HG03442 (cell line): ENCODE results near the gene ASPSCR1.

Source experiments
- ATAC-seq: cut with Tn5 transposase; IDR thresholded peaks from one replicate; pipeline ENCODE4 v1.9.1; 2021; ENCODE audit warnings: mild to moderate bottlenecking, moderate library complexity; ENCODE audit not compliant: unreplicated experiment

The ASPSCR1 gene

GRCh38 chr17:82053130-82053529 lies 75.7 kb downstream of the ASPSCR1 start:
- no peak for ATAC-seq

- no peak for ATAC-seq
These were observed 76.3 kb downstream of the ASPSCR1 start for GRCh38 chr17:82053556-82054263.

- no peak for ATAC-seq
These were observed 77.1 kb downstream of the ASPSCR1 start for GRCh38 chr17:82054351-82055022.

- ATAC-seq = no peak
These were observed 77.9 kb downstream of the ASPSCR1 start for GRCh38 chr17:82055023-82055964.

- no peak for ATAC-seq
These were observed 78.7 kb downstream of the ASPSCR1 start for GRCh38 chr17:82055965-82056728.

GRCh38 chr17:82056729-82057621 lies 79.5 kb downstream of the ASPSCR1 start:
- no peak for ATAC-seq

GRCh38 chr17:82058230-82058854 lies 80.9 kb downstream of the ASPSCR1 start:
- ATAC-seq = no peak

GRCh38 chr17:82058855-82059249 lies 81.4 kb downstream of the ASPSCR1 start:
- ATAC-seq = no peak

- no peak for ATAC-seq
These were observed 82.0 kb downstream of the ASPSCR1 start for GRCh38 chr17:82059272-82060000.

GRCh38 chr17:82060001-82060380 lies 82.6 kb downstream of the ASPSCR1 start:
- no peak for ATAC-seq

- no peak for ATAC-seq
These were observed 83.2 kb downstream of the ASPSCR1 start for GRCh38 chr17:82060614-82061013.

- ATAC-seq = no peak
These were observed 83.9 kb downstream of the ASPSCR1 start for GRCh38 chr17:82061047-82061925.

GRCh38 chr17:82062076-82062983 lies 84.9 kb downstream of the ASPSCR1 start:
- ATAC-seq = no peak

- ATAC-seq = no peak
These were observed 85.5 kb downstream of the ASPSCR1 start for GRCh38 chr17:82062984-82063368.

GRCh38 chr17:82063424-82064415 lies 86.3 kb downstream of the ASPSCR1 start:
- ATAC-seq = no peak
